NB4 (cell line): ENCODE measurements around the gene DDX18.
"Not testable (repeated sequence)": the region's sequence is repeated elsewhere in the genome, so short reads cannot be mapped to it uniquely, and the experiment has no call there.

Source experiments
- DNase-seq: peaks from one replicate; pipeline ENCODE4 v3.0.0; 2010; ENCODE audit warnings: low read depth
- H3K4me3 ChIP-seq: one replicate; pipeline ENCODE4 v1.5.1; 2011; ENCODE audit warnings: mild to moderate bottlenecking, low read depth, low read length, moderate library complexity
- CTCF ChIP-seq: IDR thresholded peaks from one replicate; pipeline ENCODE4 v1.5.1; 2012; ENCODE audit warnings: low read depth, low read length
- MAX ChIP-seq: IDR thresholded peaks from 2 replicates; pipeline ENCODE4 v1.6.1; 2011; ENCODE audit warnings: low read depth, low read length
- MYC ChIP-seq: IDR thresholded peaks from 2 replicates; pipeline ENCODE4 v1.6.1; 2011; ENCODE audit warnings: low read depth, low read length
- POLR2A ChIP-seq: IDR thresholded peaks from 2 replicates; pipeline ENCODE4 v1.6.1; 2011; ENCODE audit warnings: mild to moderate bottlenecking; ENCODE audit not compliant: insufficient read length; ENCODE audit errors: extremely low read depth

The DDX18 gene

DNA sequence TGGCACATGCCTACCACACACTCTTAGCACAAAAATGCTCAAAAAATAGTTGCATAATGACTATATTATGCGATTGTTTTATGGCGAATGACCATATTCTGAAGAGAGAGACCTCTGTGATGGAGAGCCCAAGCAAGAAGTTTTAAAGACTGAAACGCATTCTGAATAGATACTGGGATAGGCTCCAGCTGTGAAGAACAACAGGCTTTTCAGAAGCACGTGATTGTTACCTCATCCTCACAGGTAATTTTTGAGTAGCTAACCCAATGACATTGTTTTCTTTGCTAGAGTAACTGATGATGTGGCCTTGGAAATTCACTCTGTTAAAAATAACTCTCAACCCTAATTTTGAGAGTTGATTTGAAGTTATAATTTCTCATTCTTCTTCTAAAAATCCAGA lies 2.0 kb upstream of the DDX18 start:
- H3K4me3 ChIP-seq: no peak overlapping the region
- DNase-seq: no peak
- TF ChIP-seq MAX (no peak), MYC (no peak), CTCF (no peak), POLR2A (no peak)

DNA sequence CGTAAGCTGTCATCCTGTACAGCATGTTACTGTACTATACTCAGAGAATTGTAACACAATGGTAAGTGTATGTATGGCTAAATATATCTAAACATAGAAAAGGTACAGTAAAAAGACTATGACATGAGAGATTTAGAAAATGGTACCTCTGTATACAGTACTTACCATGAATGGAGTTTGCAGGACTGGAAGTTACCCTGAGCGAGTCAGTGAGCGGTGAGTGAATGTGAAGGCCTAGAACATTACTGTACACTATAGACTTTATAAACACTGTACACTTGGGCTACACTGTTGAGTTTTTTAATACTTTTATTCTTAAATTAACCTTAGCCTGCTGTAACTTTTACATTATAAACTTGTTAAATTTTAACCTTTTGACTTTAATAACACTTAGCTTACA lies 1.5 kb downstream of the DDX18 start:
- no peak for TF ChIP-seq CTCF
- TF ChIP-seq POLR2A: no peak
- no peak for TF ChIP-seq MYC
- no peak for TF ChIP-seq MAX
- H3K4me3 ChIP-seq: peak overlapping the region; percentile 98
- DNase-seq: no peak

DNA sequence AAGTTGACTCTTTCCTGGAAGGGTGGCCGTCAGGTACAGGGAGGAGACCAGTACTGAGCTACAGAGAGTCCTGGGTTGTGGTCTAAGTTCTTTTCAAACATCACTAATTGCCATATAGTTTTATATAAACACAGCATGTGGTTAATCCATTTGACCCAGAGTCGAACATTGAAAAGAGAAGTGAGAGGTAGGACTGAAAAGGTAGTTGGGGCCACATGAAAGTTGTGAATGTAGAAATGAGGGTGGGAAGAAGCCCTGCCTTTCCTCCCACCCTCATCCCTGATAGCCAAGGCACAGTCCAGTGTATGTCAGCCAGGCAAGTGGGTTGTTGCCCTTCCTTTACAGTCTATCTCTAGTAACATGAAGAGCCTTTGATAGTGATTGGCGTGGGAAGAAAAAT lies 4.4 kb downstream of the DDX18 start:
- H3K4me3 ChIP-seq: no peak overlapping the region
- no peak for TF ChIP-seq POLR2A
- no peak for TF ChIP-seq MYC
- no peak for TF ChIP-seq MAX
- no peak for TF ChIP-seq CTCF
- DNase-seq: no peak

DNA sequence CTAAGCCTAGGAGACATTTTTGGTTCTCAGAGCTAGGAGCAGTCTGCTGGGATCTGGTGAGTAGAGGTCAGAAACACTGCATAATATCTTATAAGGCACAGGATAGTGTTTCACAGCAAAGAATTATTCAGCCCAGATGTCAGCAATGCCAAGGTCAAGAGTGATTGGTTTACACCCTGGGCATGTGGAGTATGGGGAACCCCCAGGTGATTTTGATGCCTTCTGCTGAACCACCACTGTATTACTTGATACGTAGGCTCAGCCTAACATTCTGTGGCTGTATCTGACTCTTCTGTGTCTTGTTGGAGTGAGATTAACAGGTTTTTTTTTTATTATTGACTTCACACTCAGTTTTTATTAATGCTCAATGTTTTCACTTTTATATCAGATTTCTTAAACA lies 6.0 kb downstream of the DDX18 start:
- no peak for DNase-seq
- TF ChIP-seq CTCF (no peak), MAX (no peak), POLR2A (no peak), MYC (no peak)
- H3K4me3 ChIP-seq: no peak overlapping the region

DNA sequence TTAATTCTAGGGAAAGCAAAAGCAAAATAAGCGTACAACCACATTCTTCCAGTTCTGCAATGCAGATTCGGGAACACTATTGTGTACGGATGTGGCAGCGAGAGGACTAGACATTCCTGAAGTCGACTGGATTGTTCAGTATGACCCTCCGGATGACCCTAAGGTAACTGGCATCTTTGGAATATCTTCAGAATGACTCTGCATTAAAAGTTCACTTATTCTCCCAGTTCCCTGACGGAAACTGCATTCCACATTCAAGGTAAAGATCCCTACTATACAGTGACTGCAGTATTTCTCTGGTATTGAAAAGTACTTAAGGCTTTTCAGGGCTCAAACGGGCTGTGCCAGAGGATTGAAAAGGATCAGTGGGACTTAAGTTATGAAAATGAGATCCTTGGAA lies 10.9 kb downstream of the DDX18 start:
- no peak overlapping the region for H3K4me3 ChIP-seq
- DNase-seq: no peak
- TF ChIP-seq CTCF (no peak), POLR2A (no peak), MAX (no peak), MYC (no peak)

GRCh38 chr2:117827464-117827863 lies 13.0 kb downstream of the DDX18 start:
- not testable (repeated sequence) for H3K4me3 ChIP-seq, DNase-seq
